ENCODE measurements around the gene RBMS3. TPM values are rescaled to one million over a fixed set of nuclear protein-coding genes. Genes with fewer than 3 reads are reported as not detected.

Gene RBMS3
- total RNA-seq, 5 donors from 2014 or later (not counting 1 experiment from before 2014, with no cell fraction given), result 0.62 to 2.9 (median 1.4) TPM

DNA sequence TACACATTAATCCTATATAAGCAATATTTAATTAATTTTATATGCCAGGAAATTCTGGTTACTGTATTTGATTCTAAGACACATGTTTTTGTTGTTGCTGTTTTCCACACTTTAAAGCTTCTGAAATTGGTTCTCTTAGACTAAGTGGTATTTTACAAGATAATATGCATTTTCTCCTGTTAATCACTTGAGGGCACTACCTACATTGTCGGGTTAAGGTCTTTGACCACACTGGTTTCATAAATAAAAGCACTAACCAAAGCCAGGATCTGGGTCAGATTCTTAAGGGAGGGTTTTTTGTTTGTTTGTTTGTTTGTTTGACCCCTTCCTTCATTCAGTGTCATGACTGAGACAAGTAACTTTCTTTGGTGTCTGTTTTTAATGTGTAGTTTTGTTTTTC, 590.2 kb downstream of the RBMS3 start:
- no CpG with 5 or more reads among the region's 1 CpG for WGBS (ENCODE audit: insufficient coverage)
- DNase-seq, result no peak
- no peaks in the 10 kb centered on the region for H3K36me3 ChIP-seq (ENCODE audit: control insufficient read depth in 2 of 2, extremely low read depth in 1 of 2, insufficient read depth in 1 of 2, low read length in 1 of 2)
- ChIA-PET POLR2A (no interaction called here), CTCF (no interaction called here)
- ATAC-seq (replicated peaks in 1 of 4), result no peak
- no peaks in the 10 kb centered on the region for H3K4me1 ChIP-seq (ENCODE audit: control insufficient read depth in 1 of 2, extremely low read depth in 1 of 2, insufficient read depth in 2 of 2, low read length in 2 of 2)
- H3K4me3 ChIP-seq (ENCODE audit: control insufficient read depth in 1 of 2, extremely low read depth in 1 of 2, low read length in 1 of 2), result no peak overlapping the region
- H3K36me3 Mint-ChIP-seq, result no peaks in the 10 kb centered on the region
- H3K4me3 Mint-ChIP-seq, result no peak overlapping the region
- H3K4me1 Mint-ChIP-seq, result no peaks in the 10 kb centered on the region
- H3K27ac ChIP-seq (ENCODE audit: low read length), result no peak overlapping the region
- no peaks in the 10 kb centered on the region for H3K9me3 ChIP-seq
- no peaks in the 10 kb centered on the region for H3K27me3 ChIP-seq (replicated peaks in 1 of 2; ENCODE audit: control insufficient read depth in 2 of 2, extremely low read depth in 1 of 2, insufficient read depth in 2 of 2, low read length in 1 of 2)
- H3K27ac Mint-ChIP-seq, result no peak overlapping the region
- H3K9me3 Mint-ChIP-seq, result peaks cover 0 to 3% (median 0%) of the 10 kb centered on the region in 3 donors
- H3K27me3 Mint-ChIP-seq, result peaks cover 0 to 15% of the 10 kb centered on the region in 2 donors

GRCh38 chr3:29880809-29881208, 599.9 kb downstream of the RBMS3 start:
- ChIA-PET CTCF (no interaction called here), POLR2A (no interaction called here)
- no peak overlapping the region for H3K4me3 Mint-ChIP-seq
- DNase-seq (no peak), ATAC-seq (replicated peaks in 1 of 4) (no peak)
- Histone ChIP-seq H3K4me1 (ENCODE audit: control insufficient read depth in 1 of 2, extremely low read depth in 1 of 2, insufficient read depth in 2 of 2, low read length in 2 of 2) (no peaks in the 10 kb centered on the region), H3K27ac (ENCODE audit: low read length) (no peak overlapping the region), H3K27me3 (replicated peaks in 1 of 2; ENCODE audit: control insufficient read depth in 2 of 2, extremely low read depth in 1 of 2, insufficient read depth in 2 of 2, low read length in 1 of 2) (no peaks in the 10 kb centered on the region), H3K36me3 (ENCODE audit: control insufficient read depth in 2 of 2, extremely low read depth in 1 of 2, insufficient read depth in 1 of 2, low read length in 1 of 2) (no peaks in the 10 kb centered on the region), H3K9me3 (no peaks in the 10 kb centered on the region), H3K4me3 (ENCODE audit: control insufficient read depth in 1 of 2, extremely low read depth in 1 of 2, low read length in 1 of 2) (no peak overlapping the region)
- H3K4me1 Mint-ChIP-seq, result no peaks in the 10 kb centered on the region
- H3K36me3 Mint-ChIP-seq, result no peaks in the 10 kb centered on the region
- H3K27ac Mint-ChIP-seq, result no peak overlapping the region
- WGBS (ENCODE audit: insufficient coverage), result 76% methylated on average over 3 of the region's 3 CpGs
- peaks cover 5 to 13% of the 10 kb centered on the region in 2 donors for H3K27me3 Mint-ChIP-seq
- H3K9me3 Mint-ChIP-seq, result no peaks in the 10 kb centered on the region

- H3K27me3 ChIP-seq (replicated peaks in 1 of 2; ENCODE audit: control insufficient read depth in 2 of 2, extremely low read depth in 1 of 2, insufficient read depth in 2 of 2, low read length in 1 of 2), result no peaks in the 10 kb centered on the region
- Mint-ChIP-seq H3K4me1 (no peaks in the 10 kb centered on the region), H3K9me3 (no peaks in the 10 kb centered on the region), H3K27ac (no peak overlapping the region), H3K36me3 (no peaks in the 10 kb centered on the region), H3K27me3 (peaks cover 0 to 7% of the 10 kb centered on the region in 2 donors), H3K4me3 (no peak overlapping the region)
- no peaks in the 10 kb centered on the region for H3K4me1 ChIP-seq (ENCODE audit: control insufficient read depth in 1 of 2, extremely low read depth in 1 of 2, insufficient read depth in 2 of 2, low read length in 2 of 2)
- 100% methylated on average over 1 of the region's 2 CpGs for WGBS (ENCODE audit: insufficient coverage)
- H3K27ac ChIP-seq (ENCODE audit: low read length), result no peak overlapping the region
- POLR2A ChIA-PET, result no interaction called here
- CTCF ChIA-PET, result no interaction called here
- no peak overlapping the region for H3K4me3 ChIP-seq (ENCODE audit: control insufficient read depth in 1 of 2, extremely low read depth in 1 of 2, low read length in 1 of 2)
- DNase-seq (no peak), ATAC-seq (replicated peaks in 1 of 4) (no peak)
- no peaks in the 10 kb centered on the region for H3K9me3 ChIP-seq
- H3K36me3 ChIP-seq (ENCODE audit: control insufficient read depth in 2 of 2, extremely low read depth in 1 of 2, insufficient read depth in 1 of 2, low read length in 1 of 2), result no peaks in the 10 kb centered on the region
Observed at GRCh38 chr3:29887451-29887850, 606.6 kb downstream of the RBMS3 start.

DNA sequence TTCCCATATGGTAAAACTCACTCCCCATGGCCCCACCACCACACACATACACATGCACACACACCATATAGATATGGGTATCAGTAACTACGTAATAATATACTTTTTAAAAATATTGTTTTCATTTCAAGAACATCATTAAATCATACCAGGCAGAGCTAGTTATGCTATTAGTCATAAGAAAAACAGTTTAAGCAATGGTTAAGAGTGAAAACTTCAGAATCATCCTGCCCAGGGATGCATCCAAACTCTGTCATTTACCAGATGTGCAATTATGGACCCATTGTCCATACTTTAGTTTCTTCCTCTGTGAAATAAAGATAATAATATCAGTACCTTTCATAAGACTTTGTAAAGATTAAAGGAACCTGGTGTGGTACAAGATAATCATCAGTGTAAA, 608.3 kb downstream of the RBMS3 start:
- DNase-seq, result no peak

GRCh38 chr3:29890801-29891200, 609.9 kb downstream of the RBMS3 start:
- no peak overlapping the region for H3K27ac Mint-ChIP-seq

More for the DNA sequence above, 608.3 kb downstream of the RBMS3 start:
- Mint-ChIP-seq H3K4me1 (no peaks in the 10 kb centered on the region), H3K27me3 (peaks cover 3 to 8% of the 10 kb centered on the region in 2 donors), H3K4me3 (no peak overlapping the region), H3K9me3 (no peaks in the 10 kb centered on the region), H3K27ac (no peak overlapping the region), H3K36me3 (no peaks in the 10 kb centered on the region)
- Histone ChIP-seq H3K4me1 (ENCODE audit: control insufficient read depth in 1 of 2, extremely low read depth in 1 of 2, insufficient read depth in 2 of 2, low read length in 2 of 2) (no peaks in the 10 kb centered on the region), H3K4me3 (ENCODE audit: control insufficient read depth in 1 of 2, extremely low read depth in 1 of 2, low read length in 1 of 2) (no peak overlapping the region), H3K9me3 (no peaks in the 10 kb centered on the region), H3K27ac (ENCODE audit: low read length) (no peak overlapping the region), H3K27me3 (replicated peaks in 1 of 2; ENCODE audit: control insufficient read depth in 2 of 2, extremely low read depth in 1 of 2, insufficient read depth in 2 of 2, low read length in 1 of 2) (no peaks in the 10 kb centered on the region), H3K36me3 (ENCODE audit: control insufficient read depth in 2 of 2, extremely low read depth in 1 of 2, insufficient read depth in 1 of 2, low read length in 1 of 2) (no peaks in the 10 kb centered on the region)
- ChIA-PET CTCF (no interaction called here), POLR2A (no interaction called here)
- ATAC-seq (replicated peaks in 1 of 4), result no peak
- WGBS (ENCODE audit: insufficient coverage), result no CpG with 5 or more reads among the region's 1 CpG

GRCh38 chr3:29892976-29893554, 612.2 kb downstream of the RBMS3 start:
- H3K9me3 ChIP-seq, result no peaks in the 10 kb centered on the region
- CTCF ChIA-PET, result no interaction called here
- no peak overlapping the region for H3K4me3 ChIP-seq (ENCODE audit: control insufficient read depth in 1 of 2, extremely low read depth in 1 of 2, low read length in 1 of 2)
- peaks cover 2 to 3% of the 10 kb centered on the region in 2 donors for H3K27me3 Mint-ChIP-seq
- no peaks in the 10 kb centered on the region for H3K36me3 ChIP-seq (ENCODE audit: control insufficient read depth in 2 of 2, extremely low read depth in 1 of 2, insufficient read depth in 1 of 2, low read length in 1 of 2)
- DNase-seq, result no peak
- POLR2A ChIA-PET, result no interaction called here
- H3K36me3 Mint-ChIP-seq, result no peaks in the 10 kb centered on the region
- no peaks in the 10 kb centered on the region for H3K9me3 Mint-ChIP-seq
- no peaks in the 10 kb centered on the region for H3K27me3 ChIP-seq (replicated peaks in 1 of 2; ENCODE audit: control insufficient read depth in 2 of 2, extremely low read depth in 1 of 2, insufficient read depth in 2 of 2, low read length in 1 of 2)
- H3K27ac Mint-ChIP-seq, result no peak overlapping the region
- H3K4me1 Mint-ChIP-seq, result no peaks in the 10 kb centered on the region
- H3K4me3 Mint-ChIP-seq, result no peak overlapping the region
- no peak for ATAC-seq (replicated peaks in 1 of 4)
- H3K27ac ChIP-seq (ENCODE audit: low read length), result no peak overlapping the region
- H3K4me1 ChIP-seq (ENCODE audit: control insufficient read depth in 1 of 2, extremely low read depth in 1 of 2, insufficient read depth in 2 of 2, low read length in 2 of 2), result no peaks in the 10 kb centered on the region
- 90% methylated on average over 2 of the region's 6 CpGs for whole genome bisulfite sequencing (ENCODE audit: insufficient coverage)

More at GRCh38 chr3:29890801-29891200, 609.9 kb downstream of the RBMS3 start:
- no peak for DNase-seq
- no peaks in the 10 kb centered on the region for H3K36me3 ChIP-seq (ENCODE audit: control insufficient read depth in 2 of 2, extremely low read depth in 1 of 2, insufficient read depth in 1 of 2, low read length in 1 of 2)
- Mint-ChIP-seq H3K9me3 (no peaks in the 10 kb centered on the region), H3K4me3 (no peak overlapping the region), H3K4me1 (no peaks in the 10 kb centered on the region), H3K36me3 (no peaks in the 10 kb centered on the region), H3K27me3 (peaks cover 3 to 6% of the 10 kb centered on the region in 2 donors)
- H3K4me1 ChIP-seq (ENCODE audit: control insufficient read depth in 1 of 2, extremely low read depth in 1 of 2, insufficient read depth in 2 of 2, low read length in 2 of 2), result no peaks in the 10 kb centered on the region
- no peak overlapping the region for H3K27ac ChIP-seq (ENCODE audit: low read length)
- ChIA-PET CTCF (no interaction called here), POLR2A (no interaction called here)
- H3K27me3 ChIP-seq (replicated peaks in 1 of 2; ENCODE audit: control insufficient read depth in 2 of 2, extremely low read depth in 1 of 2, insufficient read depth in 2 of 2, low read length in 1 of 2), result no peaks in the 10 kb centered on the region
- no peak overlapping the region for H3K4me3 ChIP-seq (ENCODE audit: control insufficient read depth in 1 of 2, extremely low read depth in 1 of 2, low read length in 1 of 2)
- no peak for ATAC-seq (replicated peaks in 1 of 4)
- H3K9me3 ChIP-seq, result no peaks in the 10 kb centered on the region
- no CpG with 5 or more reads among the region's 5 CpGs for WGBS (ENCODE audit: insufficient coverage)

GRCh38 chr3:29896856-29897255, 616.0 kb downstream of the RBMS3 start:
- WGBS (ENCODE audit: insufficient coverage), result 67% methylated on average over 1 of the region's 3 CpGs
- Mint-ChIP-seq H3K4me3 (no peak overlapping the region), H3K4me1 (no peaks in the 10 kb centered on the region), H3K27ac (no peak overlapping the region), H3K36me3 (no peaks in the 10 kb centered on the region), H3K27me3 (peaks cover 2 to 8% of the 10 kb centered on the region in 2 donors), H3K9me3 (no peaks in the 10 kb centered on the region)
- Histone ChIP-seq H3K36me3 (ENCODE audit: control insufficient read depth in 2 of 2, extremely low read depth in 1 of 2, insufficient read depth in 1 of 2, low read length in 1 of 2) (no peaks in the 10 kb centered on the region), H3K27me3 (replicated peaks in 1 of 2; ENCODE audit: control insufficient read depth in 2 of 2, extremely low read depth in 1 of 2, insufficient read depth in 2 of 2, low read length in 1 of 2) (no peaks in the 10 kb centered on the region), H3K4me3 (ENCODE audit: control insufficient read depth in 1 of 2, extremely low read depth in 1 of 2, low read length in 1 of 2) (no peak overlapping the region), H3K9me3 (no peaks in the 10 kb centered on the region), H3K4me1 (ENCODE audit: control insufficient read depth in 1 of 2, extremely low read depth in 1 of 2, insufficient read depth in 2 of 2, low read length in 2 of 2) (no peaks in the 10 kb centered on the region), H3K27ac (ENCODE audit: low read length) (no peak overlapping the region)
- ATAC-seq (replicated peaks in 1 of 4), result no peak
- CTCF ChIA-PET, result no interaction called here
- DNase-seq, result no peak
- POLR2A ChIA-PET, result no interaction called here

Data from T-cell (primary cell).